H9 (cell line): ENCODE data around the gene TIPRL. TPM values are rescaled to one million over a fixed set of nuclear protein-coding genes. Genes with fewer than 3 reads are reported as not detected.

Source experiments
- DNase-seq: peaks from one replicate; pipeline ENCODE4 v3.0.0-alpha.2; 2017
- H2AFZ ChIP-seq: one replicate; pipeline ENCODE4 v1.6.1; 2013; ENCODE audit warnings: mild to moderate bottlenecking, low read length, control low read depth, moderate library complexity
- H2AK5ac ChIP-seq: 2 replicates; pipeline ENCODE4 v1.6.1; 2013; ENCODE audit warnings: low read length, control low read depth, mixed read lengths; ENCODE audit not compliant: insufficient read length
- H2BK120ac ChIP-seq: one replicate; pipeline ENCODE4 v1.6.1; 2013; ENCODE audit warnings: low read depth, mild to moderate bottlenecking, low read length, control low read depth, inconsistent platforms; ENCODE audit not compliant: poor library complexity, severe bottlenecking
- H2BK12ac ChIP-seq: 2 replicates; pipeline ENCODE4 v1.6.1; 2013; ENCODE audit warnings: low read length, control low read depth, mixed read lengths, low read depth; ENCODE audit not compliant: insufficient read length
- H2BK15ac ChIP-seq: 2 replicates; pipeline ENCODE4 v1.6.1; 2013; ENCODE audit warnings: low read depth, low read length, control low read depth
- H2BK20ac ChIP-seq: one replicate; pipeline ENCODE4 v1.6.1; 2013; ENCODE audit warnings: low read depth, mild to moderate bottlenecking, low read length, control low read depth, inconsistent platforms; ENCODE audit not compliant: poor library complexity, severe bottlenecking
- H2BK5ac ChIP-seq: 2 replicates; pipeline ENCODE4 v1.6.1; 2013; ENCODE audit warnings: low read length, control low read depth, mixed read lengths; ENCODE audit not compliant: insufficient read length
- H3K14ac ChIP-seq: 2 replicates; pipeline ENCODE4 v1.6.1; 2013; ENCODE audit warnings: low read length, control low read depth; ENCODE audit not compliant: insufficient read depth
- H3K18ac ChIP-seq: 2 replicates; pipeline ENCODE4 v1.6.1; 2013; ENCODE audit warnings: low read depth, mild to moderate bottlenecking, mixed read lengths, low read length, control low read depth; ENCODE audit not compliant: insufficient read length
- H3K23ac ChIP-seq: 2 replicates; pipeline ENCODE4 v1.6.1; 2013; ENCODE audit warnings: low read length, control low read depth, mixed read lengths, low read depth; ENCODE audit not compliant: insufficient read length
- H3K23me2 ChIP-seq: 2 replicates; pipeline ENCODE4 v1.6.1; 2013; ENCODE audit warnings: low read depth, mild to moderate bottlenecking, mixed read lengths, low read length, control low read depth; ENCODE audit not compliant: insufficient read length, poor library complexity, severe bottlenecking
- H3K27ac ChIP-seq: 2 replicates; pipeline ENCODE4 v1.5.1; 2013; ENCODE audit warnings: low read length, control low read depth, mixed read lengths, low read depth; ENCODE audit not compliant: insufficient read length
- H3K27me3 ChIP-seq: 2 replicates; pipeline ENCODE4 v1.6.1; 2013; ENCODE audit warnings: low read length, control low read depth, inconsistent platforms; ENCODE audit not compliant: insufficient read depth
- H3K4ac ChIP-seq: 2 replicates; pipeline ENCODE4 v1.6.1; 2013; ENCODE audit warnings: low read depth, mild to moderate bottlenecking, control low read depth, inconsistent platforms, low read length, moderate library complexity
- H3K4me1 ChIP-seq: 2 replicates; pipeline ENCODE4 v1.6.1; 2013; ENCODE audit warnings: low read length, control low read depth, inconsistent platforms; ENCODE audit not compliant: insufficient read depth
- H3K4me2 ChIP-seq: 2 replicates; pipeline ENCODE4 v1.6.1; 2013; ENCODE audit warnings: low read length, control low read depth, mixed read lengths; ENCODE audit not compliant: insufficient read length, insufficient read depth
- H3K56ac ChIP-seq: 2 replicates; pipeline ENCODE4 v1.6.1; 2013; ENCODE audit warnings: low read depth, mild to moderate bottlenecking, mixed read lengths, low read length, control low read depth; ENCODE audit not compliant: insufficient read length
- H3K79me1 ChIP-seq: 2 replicates; pipeline ENCODE4 v1.6.1; 2013; ENCODE audit warnings: low read depth, mild to moderate bottlenecking, moderate library complexity, low read length, control low read depth, inconsistent platforms; ENCODE audit not compliant: insufficient read depth, poor library complexity, severe bottlenecking
- H3K79me2 ChIP-seq: 2 replicates; pipeline ENCODE4 v1.6.1; 2013; ENCODE audit warnings: low read length, control low read depth, inconsistent platforms; ENCODE audit not compliant: insufficient read depth
- H3K9ac ChIP-seq: 2 replicates; pipeline ENCODE4 v1.6.1; 2013; ENCODE audit warnings: low read length, control low read depth, mixed read lengths; ENCODE audit not compliant: insufficient read length; ENCODE audit errors: extremely low read depth
- H3K9me3 ChIP-seq: one replicate; pipeline ENCODE4 v1.6.1; 2013; ENCODE audit warnings: low read depth, low read length, inconsistent platforms; ENCODE audit not compliant: control insufficient read depth
- H3T11ph ChIP-seq: one replicate; pipeline ENCODE4 v1.6.1; 2013; ENCODE audit warnings: mild to moderate bottlenecking, low read length, control low read depth, inconsistent platforms
- H4K20me1 ChIP-seq: one replicate; pipeline ENCODE4 v1.6.1; 2013; ENCODE audit not compliant: control insufficient read depth, insufficient read length, insufficient read depth
- H4K5ac ChIP-seq: 2 replicates; pipeline ENCODE4 v1.6.1; 2013; ENCODE audit warnings: low read depth, mild to moderate bottlenecking, mixed read lengths, low read length, control low read depth; ENCODE audit not compliant: insufficient read length
- H4K8ac ChIP-seq: replicated peaks from 2 replicates; pipeline ENCODE4 v1.6.1; 2013; ENCODE audit warnings: low read length, control low read depth, mixed read lengths, low read depth; ENCODE audit not compliant: insufficient read length
- H4K91ac ChIP-seq: 2 replicates; pipeline ENCODE4 v1.6.1; 2013; ENCODE audit warnings: low read depth, mild to moderate bottlenecking, moderate library complexity, mixed read lengths, low read length, control low read depth; ENCODE audit not compliant: insufficient read length
- H3K27ac Mint-ChIP-seq, 3 experiments: 2 replicates in 2 of 3; 3 replicates in 1 of 3; pipeline ENCODE4 v1.8.0; 2020 to 2021; ENCODE audit warnings: mixed read lengths in 3 of 3, mild to moderate bottlenecking in 1 of 3, moderate library complexity in 1 of 3
- H3K27me3 Mint-ChIP-seq: 2 replicates; pipeline ENCODE4 v1.8.0; 2021; ENCODE audit warnings: low read depth, mild to moderate bottlenecking, moderate library complexity, mixed read lengths
- H3K36me3 Mint-ChIP-seq, 3 experiments: 2 replicates in 2 of 3; 3 replicates in 1 of 3; pipeline ENCODE4 v1.8.0; 2020 to 2021; ENCODE audit warnings: low read depth in 3 of 3, mixed read lengths in 3 of 3; ENCODE audit not compliant: insufficient read depth in 1 of 3
- H3K4me1 Mint-ChIP-seq, 2 experiments: 2 replicates each; pipeline ENCODE4 v1.8.0; 2020; ENCODE audit warnings: mixed read lengths in 2 of 2
- H3K4me3 Mint-ChIP-seq, 2 experiments: 2 replicates in 1 of 2; 3 replicates in 1 of 2; pipeline ENCODE4 v1.8.0; 2020 to 2021; ENCODE audit warnings: mild to moderate bottlenecking in 2 of 2, mixed read lengths in 2 of 2, moderate library complexity in 1 of 2
- H3K9me3 Mint-ChIP-seq, 2 experiments: 2 replicates in 1 of 2; 3 replicates in 1 of 2; pipeline ENCODE4 v1.8.0; 2020; ENCODE audit warnings: mild to moderate bottlenecking in 2 of 2, mixed read lengths in 2 of 2, moderate library complexity in 1 of 2
- WGBS: extraction: QIAGEN DNeasy Blood & Tissue Kit; methylation state at CpG from one replicate; pipeline ENCODE4 v1.1.7; 2013; ENCODE audit warnings: missing lambda C conversion rate, low lambda C conversion rate, mixed read lengths; ENCODE audit not compliant: insufficient read length; ENCODE audit errors: extremely low coverage; 5-methylcytosine and 5-hydroxymethylcytosine counted together
- total RNA-seq: library from RNA; stranded (reverse); gene quantifications from 2 replicates; pipeline ENCODE4 v1.2.1, GENCODE V29; 2021
- TF ChIP-seq, protein P1 (sequence below): fragments of 200-600 bp; sonication (generic); conservative IDR thresholded peaks from 3 replicates; pipeline ENCODE4 v1.8.0; 2021; ENCODE audit warnings: antibody characterized with exemption, mild to moderate bottlenecking

TIPRL gene
- total RNA-seq, 1 experiment from 2014 or later: 24.4 TPM

DNA sequence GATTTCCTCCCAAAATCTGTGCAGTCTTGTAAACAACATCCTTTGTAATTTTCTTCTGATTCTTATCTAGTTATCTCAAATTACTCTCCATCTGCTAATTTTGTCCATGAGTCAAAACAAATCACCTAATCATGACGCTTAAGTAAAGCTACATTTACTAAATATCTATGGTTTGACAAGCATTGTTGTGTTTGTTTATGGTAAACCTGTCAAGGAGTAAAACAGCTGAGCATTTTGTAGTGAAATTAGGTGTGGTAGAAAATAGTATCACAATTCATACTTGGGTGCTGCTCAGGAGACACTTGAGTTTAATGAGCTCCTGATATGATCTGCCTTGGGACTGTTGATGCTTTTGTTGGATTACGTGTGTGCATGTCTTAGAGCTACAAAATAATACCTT lies 11.6 kb downstream of the TIPRL start:
- H2BK5ac ChIP-seq: no peak overlapping the region
- no peak overlapping the region for H2AFZ ChIP-seq
- Mint-ChIP-seq H3K27me3 (no peaks in the 10 kb centered on the region), H3K27ac (no peak overlapping the region), H3K4me1 (no peaks in the 10 kb centered on the region), H3K36me3 (peaks cover 9 to 29% (median 25%) of the 10 kb centered on the region in 3 experiments; a peak in 6 of 7 replicates), H3K4me3 (no peak overlapping the region), H3K9me3 (no peaks in the 10 kb centered on the region)
- H3K4me2 ChIP-seq: no peak overlapping the region
- no peaks in the 10 kb centered on the region for H4K20me1 ChIP-seq
- H4K5ac ChIP-seq: no peak overlapping the region
- DNase-seq: no peak
- H3K23me2 ChIP-seq: no peaks in the 10 kb centered on the region
- no peaks in the 10 kb centered on the region for H3K4me1 ChIP-seq
- no peak overlapping the region for H3K27ac ChIP-seq
- no peak overlapping the region for H2BK20ac ChIP-seq
- H3K79me2 ChIP-seq: no peaks in the 10 kb centered on the region
- H3K9ac ChIP-seq: no peak overlapping the region
- no peak overlapping the region for H3K14ac ChIP-seq
- no peak overlapping the region for H3K23ac ChIP-seq
- H3K79me1 ChIP-seq: no peaks in the 10 kb centered on the region
- no peak overlapping the region for H3K4ac ChIP-seq
- H3K56ac ChIP-seq: no peak overlapping the region
- no peak overlapping the region for H2AK5ac ChIP-seq
- no peak overlapping the region for H3T11ph ChIP-seq
- no peaks in the 10 kb centered on the region for H3K27me3 ChIP-seq
- no peaks in the 10 kb centered on the region for H3K9me3 ChIP-seq
- no peak overlapping the region for H4K8ac ChIP-seq
- no peak overlapping the region for H2BK12ac ChIP-seq
- TF ChIP-seq, protein P1, sequence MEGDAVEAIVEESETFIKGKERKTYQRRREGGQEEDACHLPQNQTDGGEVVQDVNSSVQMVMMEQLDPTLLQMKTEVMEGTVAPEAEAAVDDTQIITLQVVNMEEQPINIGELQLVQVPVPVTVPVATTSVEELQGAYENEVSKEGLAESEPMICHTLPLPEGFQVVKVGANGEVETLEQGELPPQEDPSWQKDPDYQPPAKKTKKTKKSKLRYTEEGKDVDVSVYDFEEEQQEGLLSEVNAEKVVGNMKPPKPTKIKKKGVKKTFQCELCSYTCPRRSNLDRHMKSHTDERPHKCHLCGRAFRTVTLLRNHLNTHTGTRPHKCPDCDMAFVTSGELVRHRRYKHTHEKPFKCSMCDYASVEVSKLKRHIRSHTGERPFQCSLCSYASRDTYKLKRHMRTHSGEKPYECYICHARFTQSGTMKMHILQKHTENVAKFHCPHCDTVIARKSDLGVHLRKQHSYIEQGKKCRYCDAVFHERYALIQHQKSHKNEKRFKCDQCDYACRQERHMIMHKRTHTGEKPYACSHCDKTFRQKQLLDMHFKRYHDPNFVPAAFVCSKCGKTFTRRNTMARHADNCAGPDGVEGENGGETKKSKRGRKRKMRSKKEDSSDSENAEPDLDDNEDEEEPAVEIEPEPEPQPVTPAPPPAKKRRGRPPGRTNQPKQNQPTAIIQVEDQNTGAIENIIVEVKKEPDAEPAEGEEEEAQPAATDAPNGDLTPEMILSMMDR: no peak
- no peak overlapping the region for H3K18ac ChIP-seq
- no CpG with 5 or more reads among the region's 2 CpGs for WGBS
- no peak overlapping the region for H2BK15ac ChIP-seq
- no peak overlapping the region for H2BK120ac ChIP-seq
- H4K91ac ChIP-seq: no peak overlapping the region
